ENCODE measurements around the gene TMEM117.

- TF ChIP-seq CTCF (IDR thresholded peaks at IDR 0.05) (no peak), POLR2A (IDR thresholded peaks at IDR 0.05) (no peak)
These were observed 45.9 kb upstream of the TMEM117 start for GRCh38 chr12:43789941-43790340.
